GM23248 (cell line): ENCODE results near the gene ZNF219. TPM values are rescaled to one million over a fixed set of nuclear protein-coding genes. Genes with fewer than 3 reads are reported as not detected.
A peak's percentile ranks its signal among the peaks of the same experiment; 100 is the strongest.

Experiments
- DNase-seq: peaks from one replicate; pipeline ENCODE4 v3.0.0-alpha.2; 2015
- H2AFZ ChIP-seq: fragments of 200-600 bp; sonication (generic); 2 replicates; pipeline ENCODE4 v1.6.1; 2016; ENCODE audit warnings: antibody characterized with exemption
- H3F3A ChIP-seq: fragments of 200-600 bp; sonication (generic); 2 replicates; pipeline ENCODE4 v1.6.1; 2016; ENCODE audit warnings: mild to moderate bottlenecking, antibody characterized with exemption, mixed run types; ENCODE audit not compliant: insufficient read depth
- H3K27ac ChIP-seq: fragments of 200-600 bp; sonication (generic); 2 replicates; pipeline ENCODE4 v1.5.1; 2016; ENCODE audit warnings: mild to moderate bottlenecking
- H3K27me3 ChIP-seq: fragments of 200-600 bp; sonication (generic); replicated peaks from 2 replicates; pipeline ENCODE4 v1.6.1; 2016; ENCODE audit warnings: mild to moderate bottlenecking; ENCODE audit not compliant: insufficient read depth
- H3K36me3 ChIP-seq: fragments of 200-600 bp; sonication (generic); 2 replicates; pipeline ENCODE4 v1.6.1; 2016; ENCODE audit warnings: low read depth, mild to moderate bottlenecking
- H3K4me1 ChIP-seq: fragments of 200-600 bp; sonication (generic); 2 replicates; pipeline ENCODE4 v1.6.1; 2016; ENCODE audit warnings: mild to moderate bottlenecking; ENCODE audit not compliant: insufficient read depth
- H3K4me2 ChIP-seq: fragments of 200-600 bp; sonication (generic); one replicate; pipeline ENCODE4 v1.6.1; 2016; ENCODE audit warnings: mild to moderate bottlenecking; ENCODE audit not compliant: unreplicated experiment
- H3K4me3 ChIP-seq: fragments of 200-600 bp; sonication (generic); 2 replicates; pipeline ENCODE4 v1.5.1; 2016; ENCODE audit warnings: mild to moderate bottlenecking
- H3K79me2 ChIP-seq: fragments of 200-600 bp; sonication (generic); 2 replicates; pipeline ENCODE4 v1.6.1; 2016; ENCODE audit warnings: mild to moderate bottlenecking; ENCODE audit not compliant: insufficient read depth
- H3K9ac ChIP-seq: fragments of 200-600 bp; sonication (generic); 2 replicates; pipeline ENCODE4 v1.6.1; 2016; ENCODE audit warnings: mild to moderate bottlenecking
- H3K9me2 ChIP-seq: fragments of 200-600 bp; sonication (generic); 2 replicates; pipeline ENCODE4 v1.6.1; 2016; ENCODE audit warnings: mixed run types, mild to moderate bottlenecking, moderate library complexity; ENCODE audit not compliant: insufficient read depth
- H3K9me3 ChIP-seq: fragments of 200-600 bp; sonication (generic); one replicate; pipeline ENCODE4 v1.6.1; 2017; ENCODE audit warnings: low read depth
- H4K20me1 ChIP-seq: fragments of 200-600 bp; sonication (generic); 2 replicates; pipeline ENCODE4 v1.6.0; 2016; ENCODE audit not compliant: insufficient read depth
- EZH2 ChIP-seq: fragments of 200-600 bp; sonication (generic); IDR thresholded peaks from 2 replicates; pipeline ENCODE4 v1.6.1; 2018; ENCODE audit warnings: antibody characterized with exemption, mild to moderate bottlenecking; ENCODE audit not compliant: insufficient read depth, poor library complexity, severe bottlenecking
- EZH2phosphoT487 ChIP-seq: fragments of 200-600 bp; sonication (generic); IDR thresholded peaks from 2 replicates; pipeline ENCODE4 v1.6.1; 2018; ENCODE audit warnings: antibody characterized with exemption, moderate library complexity, mild to moderate bottlenecking, low read depth; ENCODE audit not compliant: insufficient read depth
- WGBS, 2 experiments: methylation state at CpG; one replicate each; pipeline ENCODE4 v1.1.6; 2015 to 2017; ENCODE audit warnings: low lambda C conversion rate in 2 of 2, low coverage in 1 of 2; ENCODE audit errors: missing lambda C conversion rate in 2 of 2; 5-methylcytosine and 5-hydroxymethylcytosine counted together
- in situ Hi-C: fragments of 300-500 bp; cut with MboI; formaldehyde crosslinking; loops from 2 replicates; pipeline ENCODE4 v1.15.0; 2020
- polyA plus RNA-seq: library from polyadenylated mRNA; unstranded; fragments of >200 nt; fragmentation: Nextera tagmentation; extraction: Ambion mirVana; gene quantifications from 2 replicates; pipeline ENCODE4 v1.2.1, GENCODE V29; 2016
- total RNA-seq: library from RNA; depleted of rRNA; stranded (reverse); fragments of >200 nt; shearing (Covaris generic); gene quantifications from 2 replicates; pipeline ENCODE4 v1.2.3, GENCODE V29; 2014

ZNF219 gene
- total and polyA plus RNA-seq, 2 experiments from 2014 or later: 1.6 to 15.9 TPM

DNA sequence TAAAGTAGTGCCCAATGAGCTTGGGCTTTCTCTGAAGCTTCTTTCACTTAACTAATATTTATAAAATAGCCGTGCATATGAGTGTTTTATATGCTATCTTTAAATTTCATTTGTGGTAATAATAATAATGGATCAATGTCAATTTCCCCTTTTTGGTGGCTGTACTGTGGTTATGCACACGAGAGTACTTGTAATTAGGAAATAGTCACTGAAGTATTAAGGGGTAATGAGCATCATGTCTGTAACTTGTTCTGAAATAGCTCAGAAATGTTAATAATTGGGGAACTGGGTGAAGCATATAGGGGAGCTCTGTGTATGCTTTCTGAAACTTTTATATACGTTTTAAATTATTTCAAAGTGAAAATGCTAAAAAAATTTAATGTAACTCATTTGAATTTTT is 47.9 kb downstream of the ZNF219 start:
- Histone ChIP-seq H3K4me3 (no peak overlapping the region), H3K27ac (no peak overlapping the region)

DNA sequence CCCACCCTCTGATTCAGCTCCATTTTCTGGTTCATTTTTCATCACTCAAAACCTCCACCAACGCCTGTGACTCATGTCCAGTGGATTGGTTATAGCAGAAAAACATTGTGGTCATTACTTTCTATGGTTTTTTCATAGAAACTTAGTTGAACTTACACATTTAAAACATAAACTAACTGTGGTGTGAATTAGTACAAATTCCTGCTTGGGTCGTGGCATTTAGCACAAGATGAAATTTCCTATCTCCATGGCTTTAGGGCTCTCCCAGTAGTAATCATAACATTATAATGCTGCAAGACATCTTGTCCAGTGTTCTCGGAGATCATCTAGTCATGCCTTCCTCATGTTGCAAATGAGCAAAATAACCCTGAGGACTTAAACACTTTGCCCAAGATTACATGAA is 49.2 kb downstream of the ZNF219 start:
- Histone ChIP-seq H3K9ac (no peak overlapping the region), H3K79me2 (no peaks in the 10 kb centered on the region), H3K9me3 (no peaks in the 10 kb centered on the region), H3K4me1 (peaks cover 33% of the 10 kb centered on the region), H3K36me3 (no peaks in the 10 kb centered on the region), H3K27me3 (no peaks in the 10 kb centered on the region), H3K4me3 (0 out of 2 replicates have a peak overlapping the region, but pooled peaks have one; percentile 28), H3K4me2 (peak overlapping the region; percentile 49), H4K20me1 (no peaks in the 10 kb centered on the region), H2AFZ (no peak overlapping the region), H3F3A (peaks cover 33% of the 10 kb centered on the region), H3K27ac (peak overlapping the region; percentile 40), H3K9me2 (no peaks in the 10 kb centered on the region)
- WGBS, 2 experiments: 35 to 43% methylated on average over 3 of the region's 3 CpGs
- peak; percentile 86 for DNase-seq
- in situ Hi-C loops: no loop called here
- TF ChIP-seq EZH2 (no peak), EZH2phosphoT487 (no peak)

More for the DNA sequence above, 47.9 kb downstream of the ZNF219 start:
- no peak overlapping the region for H3K4me2 ChIP-seq
- H3K4me1 ChIP-seq: peaks cover 33% of the 10 kb centered on the region
- in situ Hi-C loops: no loop called here
- H2AFZ ChIP-seq: no peak overlapping the region
- no peaks in the 10 kb centered on the region for H3K36me3 ChIP-seq
- TF ChIP-seq EZH2phosphoT487 (no peak), EZH2 (no peak)
- H3K9me3 ChIP-seq: no peaks in the 10 kb centered on the region
- DNase-seq: no peak
- H4K20me1 ChIP-seq: no peaks in the 10 kb centered on the region
- no peaks in the 10 kb centered on the region for H3K27me3 ChIP-seq
- no peak overlapping the region for H3K9ac ChIP-seq
- no peaks in the 10 kb centered on the region for H3K9me2 ChIP-seq
- H3K79me2 ChIP-seq: no peaks in the 10 kb centered on the region
- 65 to 74% methylated on average over 3 of the region's 3 CpGs for WGBS, 2 experiments
- peaks cover 33% of the 10 kb centered on the region for H3F3A ChIP-seq

DNA sequence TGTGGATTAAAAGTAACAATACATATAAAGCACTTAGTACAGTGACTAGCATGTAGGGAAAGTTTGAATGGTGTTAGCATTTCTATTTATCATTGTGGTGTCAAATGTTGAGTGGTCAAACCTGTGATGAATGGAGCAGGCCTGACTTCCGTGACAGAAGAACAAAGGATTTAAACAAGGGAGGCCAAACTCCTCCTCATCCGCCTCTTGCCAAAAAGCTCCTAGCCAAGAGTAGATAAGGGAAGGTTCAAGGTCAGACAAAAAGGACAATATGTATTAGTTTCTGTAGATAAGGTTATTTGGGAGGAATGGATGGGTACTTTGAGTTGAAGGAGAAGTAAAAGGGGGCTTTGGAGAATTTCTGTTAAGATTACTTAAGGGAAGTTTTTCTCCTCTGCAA is 49.8 kb downstream of the ZNF219 start:
- 79 to 82% methylated on average over 2 of the region's 2 CpGs for WGBS, 2 experiments
- no peak for DNase-seq
- Histone ChIP-seq H3F3A (peaks cover 33% of the 10 kb centered on the region), H3K36me3 (no peaks in the 10 kb centered on the region), H3K79me2 (no peaks in the 10 kb centered on the region), H3K4me2 (peak overlapping the region; percentile 49), H3K27ac (peak overlapping the region; percentile 40), H3K9me2 (no peaks in the 10 kb centered on the region), H3K9me3 (no peaks in the 10 kb centered on the region), H2AFZ (no peak overlapping the region), H4K20me1 (no peaks in the 10 kb centered on the region), H3K27me3 (no peaks in the 10 kb centered on the region), H3K9ac (no peak overlapping the region), H3K4me1 (peaks cover 33% of the 10 kb centered on the region), H3K4me3 (no peak overlapping the region)
- in situ Hi-C loops: no loop called here
- TF ChIP-seq EZH2: no peak
- TF ChIP-seq EZH2phosphoT487: no peak

DNA sequence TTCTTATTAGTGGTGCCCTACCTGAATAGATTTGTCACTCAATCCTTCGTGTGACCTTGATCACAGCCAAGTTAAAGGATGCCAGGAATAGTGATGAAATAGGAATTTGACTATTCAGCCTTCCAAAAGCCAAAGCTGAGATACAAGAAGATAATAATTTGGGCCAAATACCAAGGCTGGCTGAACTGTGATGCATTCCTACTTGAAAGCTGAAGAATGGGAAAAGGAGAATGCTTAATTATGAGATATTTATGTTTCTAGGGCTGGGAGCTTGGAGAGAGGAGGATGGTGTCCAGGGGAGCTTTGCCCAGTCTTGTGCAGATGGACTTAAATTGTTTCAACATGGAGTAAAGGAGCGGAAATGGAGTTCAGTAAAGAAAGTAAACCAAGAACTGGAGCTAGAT is 51.1 kb downstream of the ZNF219 start:
- no peaks in the 10 kb centered on the region for H3K9me2 ChIP-seq
- peak overlapping the region; percentile 54 for H3K27ac ChIP-seq
- no peaks in the 10 kb centered on the region for H3K9me3 ChIP-seq
- no peaks in the 10 kb centered on the region for H3K79me2 ChIP-seq
- no peaks in the 10 kb centered on the region for H3K27me3 ChIP-seq
- H4K20me1 ChIP-seq: no peaks in the 10 kb centered on the region
- in situ Hi-C loops: no loop called here
- no peaks in the 10 kb centered on the region for H3K36me3 ChIP-seq
- H3K4me3 ChIP-seq: no peak overlapping the region
- no peak for TF ChIP-seq EZH2phosphoT487
- no peak for TF ChIP-seq EZH2
- H3K4me2 ChIP-seq: peak overlapping the region; percentile 19
- WGBS, 2 experiments: 31 to 35% methylated on average over 2 of the region's 2 CpGs
- peak; percentile 63 for DNase-seq
- H3K4me1 ChIP-seq: peaks cover 33% of the 10 kb centered on the region
- H2AFZ ChIP-seq: peak overlapping the region; percentile 43; the same call in 1 of the 2 replicates
- H3K9ac ChIP-seq: no peak overlapping the region
- H3F3A ChIP-seq: peaks cover 33% of the 10 kb centered on the region
